ENCODE measurements around the gene LRRC31.

Gene LRRC31

DNA sequence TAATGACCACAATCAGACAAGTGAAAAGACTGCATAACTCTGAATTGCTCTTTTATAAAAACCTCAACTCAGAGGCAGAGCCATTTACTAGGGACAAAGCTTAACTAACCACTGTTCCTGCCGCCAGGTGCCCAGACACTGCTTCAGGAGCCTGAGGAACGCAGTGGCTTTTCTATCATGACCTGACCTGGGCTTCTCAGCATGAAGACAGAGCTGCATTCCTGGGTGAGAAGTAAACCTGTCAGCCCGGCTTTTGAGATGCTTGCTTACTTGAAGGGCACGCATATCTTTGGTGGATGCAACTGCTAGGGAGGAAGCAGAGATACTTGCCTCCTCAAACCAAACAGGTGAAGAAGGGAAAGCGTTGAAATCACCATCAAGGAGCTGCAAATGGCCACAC is 7.9 kb downstream of the LRRC31 start:
- no peak for DNase-seq

DNA sequence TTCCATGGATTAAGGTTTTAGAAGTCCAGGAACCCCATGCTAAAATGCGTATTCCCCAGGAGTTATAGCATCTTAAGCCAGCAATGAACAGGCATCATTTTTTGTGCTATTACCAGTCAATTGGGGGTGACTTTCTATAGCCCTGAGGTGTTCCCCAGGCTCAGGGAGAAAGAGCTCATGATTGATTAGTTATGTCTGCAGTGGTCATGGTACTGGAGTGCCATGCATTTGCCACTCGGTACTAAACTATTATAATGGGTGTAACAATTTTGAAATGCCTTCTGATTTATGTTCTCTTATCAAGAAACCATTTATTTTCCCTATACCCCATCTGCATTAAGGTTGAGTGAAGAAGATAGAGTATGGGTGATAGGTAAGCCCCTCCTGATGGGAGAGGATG is 11.9 kb downstream of the LRRC31 start:
- no peak for DNase-seq

DNA sequence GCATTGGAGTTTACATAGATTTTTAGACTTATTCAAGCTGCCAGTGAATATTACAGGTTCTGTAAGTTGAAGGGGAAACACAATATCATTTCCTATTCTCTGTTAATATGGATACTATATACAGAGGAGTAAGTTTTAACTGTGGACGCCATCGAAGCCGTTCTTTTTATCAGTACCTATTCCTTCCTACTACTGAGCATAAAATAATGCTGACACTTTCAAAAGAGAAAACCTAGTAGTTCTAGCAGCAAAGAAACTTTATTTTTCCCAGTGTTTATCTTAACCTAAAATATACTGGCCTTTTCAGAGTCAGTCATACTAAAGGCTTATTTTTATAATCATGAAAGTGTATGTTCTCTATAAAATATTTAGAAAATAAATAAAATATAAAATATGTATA is 14.2 kb downstream of the LRRC31 start:
- DNase-seq = no peak

DNA sequence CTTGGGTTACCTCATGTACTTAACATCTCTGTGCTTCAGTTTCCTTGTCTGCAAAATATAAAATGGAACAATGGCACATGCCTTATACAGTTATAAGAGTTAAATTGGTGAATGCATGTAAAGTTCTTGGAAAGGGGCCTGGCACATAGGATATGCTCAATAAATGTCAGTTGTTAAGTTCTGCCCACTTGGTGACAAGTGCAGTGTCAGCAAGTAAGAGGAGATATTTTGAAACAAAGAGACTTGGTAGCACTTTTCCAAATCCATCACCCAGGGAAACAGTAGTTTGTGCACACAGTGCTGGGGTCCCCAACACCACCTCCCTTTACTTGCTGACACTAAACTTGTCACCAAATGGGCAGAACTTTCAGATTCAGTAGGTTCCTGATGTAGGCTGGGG is 19.1 kb downstream of the LRRC31 start:
- DNase-seq = no peak

DNA sequence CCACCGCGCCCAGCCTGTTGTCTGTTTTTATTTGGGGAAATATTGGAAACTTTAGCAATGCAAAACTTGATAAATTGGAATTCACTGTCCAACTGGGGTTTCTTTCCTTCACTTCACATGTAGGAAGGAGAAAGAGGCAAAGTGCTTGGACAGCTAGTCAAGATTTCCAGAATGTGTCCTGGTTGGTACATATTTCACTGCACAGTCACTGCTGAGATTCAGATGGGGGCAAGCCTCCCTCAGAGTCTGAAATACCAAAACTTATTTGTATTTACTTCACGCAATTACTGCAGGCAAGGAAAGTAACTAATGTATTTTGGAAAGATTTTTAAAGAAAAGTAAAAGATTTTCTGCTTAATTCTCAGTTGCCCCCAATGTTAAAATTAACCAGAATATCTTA is 21.0 kb downstream of the LRRC31 start:
- DNase-seq = no peak

DNA sequence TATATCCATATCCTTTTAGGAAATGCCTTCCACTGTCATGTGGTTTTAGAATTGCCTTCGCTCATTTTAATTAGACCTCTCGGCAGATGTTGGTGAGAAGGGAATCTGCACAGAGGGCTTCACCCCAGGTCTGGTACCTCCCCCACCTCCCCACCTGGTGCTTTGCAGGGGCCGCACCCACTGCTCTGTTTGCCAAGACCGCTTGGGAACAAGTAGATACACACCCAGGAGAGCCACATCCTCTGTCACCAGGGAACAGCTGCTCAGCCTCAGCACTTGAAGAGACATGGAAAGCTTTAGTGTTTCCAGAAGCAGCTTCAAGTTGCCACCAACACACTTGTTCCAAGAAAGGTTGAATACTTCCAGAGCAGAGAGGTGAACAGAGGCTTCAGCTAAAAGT is 21.8 kb downstream of the LRRC31 start:
- DNase-seq = no peak

DNA sequence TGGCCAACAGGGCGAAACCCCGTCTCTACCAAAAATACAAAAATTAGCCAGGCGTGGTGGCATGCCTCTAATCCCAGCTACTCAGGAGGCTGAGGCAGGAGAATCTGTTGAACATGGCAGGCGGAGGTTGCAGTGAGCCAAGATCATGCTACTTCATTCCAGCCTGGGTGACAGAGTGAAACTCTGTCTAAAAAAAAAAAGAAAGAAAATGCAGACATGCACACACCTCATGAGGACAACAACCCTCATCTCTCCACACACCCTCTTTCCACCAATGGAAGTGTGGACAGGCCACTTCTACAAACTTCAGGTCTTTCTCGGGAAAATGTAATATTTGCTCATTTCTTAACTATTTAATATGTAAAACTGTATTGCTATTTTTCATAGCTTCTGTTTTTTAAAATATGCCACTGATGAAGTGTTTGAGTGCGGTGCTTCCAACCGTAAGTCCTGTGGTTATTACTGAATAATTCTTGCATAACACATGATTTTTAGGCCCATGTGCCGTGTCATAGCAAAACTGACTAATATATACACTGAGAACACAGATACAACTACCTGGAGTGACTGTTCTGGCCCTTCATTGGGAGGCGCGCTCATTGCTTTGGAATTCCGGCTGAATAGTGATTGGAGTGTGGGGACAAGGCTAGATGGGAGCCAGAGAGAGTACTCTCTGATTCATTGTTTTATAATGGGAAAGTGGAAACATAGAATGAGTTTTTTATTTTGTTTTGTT is 23.1 kb downstream of the LRRC31 start:
- no peak for DNase-seq

DNA sequence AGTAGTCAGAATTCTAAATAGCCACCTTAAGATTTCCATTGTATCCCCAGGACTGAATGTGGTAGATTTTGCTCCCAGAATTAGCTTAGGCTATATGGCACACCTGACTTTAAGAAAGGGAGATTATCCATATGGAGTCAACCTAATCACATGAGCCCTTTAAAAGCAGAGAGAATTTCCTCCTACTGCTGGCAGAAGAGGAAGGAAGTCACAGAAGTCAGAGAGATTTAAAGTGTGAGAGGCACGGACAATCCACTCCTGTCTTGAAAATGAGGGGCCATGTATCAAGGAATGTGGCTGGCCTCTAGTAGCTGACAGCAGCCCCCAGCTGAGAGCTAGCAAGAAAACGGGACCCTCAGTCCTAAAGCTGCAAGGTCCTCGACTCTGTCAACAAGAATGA is 26.8 kb downstream of the LRRC31 start:
- no peak for DNase-seq

DNA sequence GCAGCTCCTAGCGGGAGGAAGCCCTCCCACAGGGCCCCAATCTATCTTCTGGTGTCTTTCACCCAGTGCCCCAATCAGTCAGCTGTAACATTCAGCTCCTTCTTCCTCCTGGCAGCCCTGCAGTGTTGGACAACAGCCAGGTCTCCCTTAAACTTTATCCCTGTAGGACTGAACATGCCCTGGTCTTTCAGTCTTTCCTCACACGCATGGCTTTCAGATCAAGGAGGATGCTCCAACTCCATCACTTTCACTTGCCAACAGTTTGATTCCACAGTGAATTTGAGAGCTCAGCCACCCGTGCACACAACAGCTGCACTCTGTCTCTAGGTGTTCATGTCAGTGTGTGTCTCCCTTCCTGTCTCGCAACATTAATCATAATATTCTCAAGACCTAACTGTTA is 28.6 kb downstream of the LRRC31 start:
- no peak for DNase-seq

DNA sequence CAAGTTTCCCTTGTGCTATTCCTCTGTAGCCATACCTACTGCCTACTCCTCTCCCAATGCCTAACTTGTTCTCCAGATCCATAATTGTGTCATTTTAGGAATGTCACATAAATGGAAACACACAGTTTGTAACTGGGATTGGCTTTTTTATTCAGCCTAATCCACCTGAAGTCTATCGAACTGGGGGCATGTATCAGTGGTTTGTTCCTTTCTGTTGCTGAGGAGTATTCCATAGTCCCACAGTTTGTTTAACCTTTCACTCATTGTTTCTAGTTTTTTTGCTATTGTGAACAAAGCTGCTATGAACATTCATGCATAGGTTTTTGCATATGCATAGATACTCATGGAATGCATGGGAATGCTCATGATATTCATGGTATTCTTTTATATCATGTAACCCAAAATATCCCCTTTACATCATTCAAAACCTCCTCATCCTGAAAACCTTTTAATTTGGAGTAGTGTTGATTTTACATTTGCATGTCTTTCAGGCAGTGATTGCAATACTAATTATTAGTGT is 31.2 kb downstream of the LRRC31 start:
- no peak for DNase-seq

DNA sequence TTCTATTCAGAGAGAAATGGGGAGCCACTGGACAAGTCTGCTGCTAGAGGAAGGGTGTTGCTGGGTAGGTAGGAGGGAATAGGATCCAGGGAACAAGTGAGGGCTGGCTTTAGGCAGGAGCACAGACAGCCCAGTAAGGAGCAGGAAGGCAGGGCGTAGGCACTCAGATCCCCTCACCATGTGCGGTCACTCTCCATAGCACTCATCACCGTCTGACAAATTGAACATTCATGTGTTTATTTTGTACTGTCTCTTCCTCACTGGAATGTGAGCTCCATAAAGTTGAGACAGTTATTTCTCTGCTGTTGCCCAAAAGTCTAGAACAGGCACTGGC is 32.8 kb downstream of the LRRC31 start:
- DNase-seq = no peak

DNA sequence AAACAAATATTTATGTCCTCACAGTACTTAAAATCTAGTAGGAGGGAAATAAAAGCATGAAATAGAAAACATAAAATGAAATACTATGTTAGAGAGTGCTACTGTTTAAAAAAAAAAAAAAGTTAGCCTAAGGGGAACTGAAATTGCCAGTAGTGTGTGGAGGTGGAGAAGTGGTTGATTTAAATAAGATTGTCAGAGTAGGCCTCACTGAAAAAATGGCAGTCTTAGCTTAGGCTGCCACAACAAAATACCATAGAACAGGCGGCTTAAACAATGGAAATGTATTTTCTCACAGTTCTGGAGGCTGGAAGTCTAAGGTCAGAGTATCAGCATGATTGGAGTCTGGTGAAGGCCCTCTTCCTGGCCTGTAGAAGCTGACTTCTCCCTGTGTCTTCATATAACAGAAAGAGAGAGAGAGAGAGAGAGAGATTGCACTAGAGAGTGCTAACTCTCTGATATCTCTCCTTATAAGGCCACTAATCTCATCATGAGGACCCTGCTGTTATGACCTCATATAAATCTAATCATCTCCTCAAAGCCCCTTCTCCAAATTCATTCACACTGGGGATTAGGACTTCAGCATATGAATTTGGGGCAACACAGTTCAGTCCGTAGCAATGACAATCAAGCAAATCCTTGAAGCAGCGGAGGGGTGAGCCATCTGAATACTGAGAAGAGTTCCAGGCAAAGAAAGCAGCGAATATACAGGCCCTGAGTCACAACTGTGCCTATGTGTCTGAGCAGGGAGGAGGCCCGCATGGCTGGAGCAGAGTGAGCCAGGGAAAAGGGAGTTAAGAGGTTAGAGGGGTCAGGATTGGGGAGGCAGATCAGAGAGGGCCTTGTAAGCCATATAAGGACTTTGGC is 33.4 kb downstream of the LRRC31 start:
- no peak for DNase-seq

DNA sequence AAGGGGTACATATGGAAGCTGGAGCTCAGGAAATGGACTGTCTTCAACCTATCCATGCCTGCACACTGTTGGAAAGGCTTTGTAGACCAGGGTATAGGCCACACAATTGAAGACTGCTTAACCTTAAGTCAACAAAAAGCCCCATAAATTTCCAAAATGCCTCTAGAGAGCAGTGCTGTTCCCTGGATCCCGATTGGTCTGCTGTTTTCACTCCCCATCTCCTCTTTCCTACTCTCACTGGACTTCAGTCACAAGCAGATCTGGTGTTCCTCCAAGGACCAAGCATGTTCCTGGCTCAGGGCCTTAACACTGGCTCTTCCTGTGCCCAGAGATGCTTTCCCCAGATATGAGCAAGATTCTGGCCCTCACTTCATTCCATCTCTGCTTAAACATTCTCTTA is 34.2 kb downstream of the LRRC31 start:
- DNase-seq = no peak

DNA sequence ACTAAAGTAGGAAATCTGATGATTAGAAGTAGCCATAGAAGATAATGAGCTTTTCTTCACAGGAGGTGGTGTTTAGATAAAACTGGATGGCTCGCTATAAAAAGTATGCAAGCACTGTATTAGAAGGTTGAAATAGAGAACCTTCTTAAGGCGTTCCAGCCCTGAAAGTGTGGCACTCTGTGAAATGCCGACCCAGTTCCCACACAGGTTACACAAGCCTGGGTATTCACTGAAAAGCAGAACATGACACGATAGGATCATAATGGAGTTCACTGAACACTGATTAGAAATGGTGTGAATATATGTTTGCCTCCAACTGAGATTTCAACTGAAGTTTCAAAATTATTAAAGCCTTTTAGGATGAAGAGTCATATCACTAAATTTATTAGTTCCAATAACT is 42.0 kb downstream of the LRRC31 start:
- no peak for DNase-seq

DNA sequence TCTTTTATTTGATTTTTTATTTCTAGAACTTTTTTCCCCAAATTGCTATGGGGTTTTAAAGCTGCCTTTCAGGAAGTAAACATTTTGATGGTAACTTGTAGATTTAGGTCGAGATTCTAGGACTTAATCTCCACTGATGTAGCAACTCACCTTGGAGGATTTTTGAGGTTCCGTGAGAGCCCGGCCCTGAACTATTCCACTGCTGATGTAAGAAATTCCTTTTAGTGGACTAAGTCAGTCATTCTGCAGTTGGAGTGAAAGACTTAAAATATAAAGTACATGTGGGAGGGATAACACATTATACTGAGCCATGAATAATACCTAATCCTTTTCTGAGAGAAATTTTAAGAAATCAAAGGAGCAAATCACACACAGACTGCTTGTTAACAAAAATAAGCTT is 44.4 kb downstream of the LRRC31 start:
- DNase-seq = no peak

DNA sequence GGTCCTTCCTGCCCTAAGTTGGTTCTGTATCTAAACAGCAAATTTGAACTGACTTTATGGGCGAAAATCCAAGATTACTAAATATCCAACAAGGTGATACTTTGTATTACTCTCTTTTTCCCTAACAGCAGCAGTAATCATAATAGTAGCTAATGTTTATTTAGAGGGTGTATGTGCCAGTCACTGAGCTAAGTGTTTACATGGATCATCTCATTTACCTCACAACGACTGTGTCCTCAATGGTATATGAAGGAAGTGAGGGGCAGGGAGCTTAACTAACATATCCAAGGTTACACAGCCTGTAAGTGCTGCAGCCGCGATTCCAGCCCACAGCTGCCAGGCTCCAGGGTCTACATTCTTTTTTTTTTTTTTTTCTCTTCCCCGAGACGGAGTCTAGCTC is 46.8 kb downstream of the LRRC31 start:
- DNase-seq = no peak

DNA sequence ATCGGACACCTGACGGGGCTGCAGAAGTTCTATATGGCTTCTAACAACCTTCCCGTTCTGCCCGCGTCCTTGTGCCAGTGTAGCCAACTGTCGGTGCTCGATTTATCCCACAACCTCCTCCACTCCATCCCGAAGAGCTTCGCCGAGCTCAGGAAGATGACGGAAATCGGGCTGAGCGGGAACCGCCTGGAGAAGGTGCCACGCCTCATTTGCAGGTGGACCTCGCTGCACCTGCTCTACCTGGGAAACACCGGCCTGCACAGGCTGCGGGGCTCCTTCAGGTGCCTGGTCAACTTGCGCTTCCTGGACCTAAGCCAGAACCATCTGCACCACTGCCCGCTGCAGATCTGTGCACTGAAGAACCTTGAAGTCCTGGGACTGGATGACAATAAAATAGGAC is 47.2 kb downstream of the LRRC31 start:
- DNase-seq = no peak

DNA sequence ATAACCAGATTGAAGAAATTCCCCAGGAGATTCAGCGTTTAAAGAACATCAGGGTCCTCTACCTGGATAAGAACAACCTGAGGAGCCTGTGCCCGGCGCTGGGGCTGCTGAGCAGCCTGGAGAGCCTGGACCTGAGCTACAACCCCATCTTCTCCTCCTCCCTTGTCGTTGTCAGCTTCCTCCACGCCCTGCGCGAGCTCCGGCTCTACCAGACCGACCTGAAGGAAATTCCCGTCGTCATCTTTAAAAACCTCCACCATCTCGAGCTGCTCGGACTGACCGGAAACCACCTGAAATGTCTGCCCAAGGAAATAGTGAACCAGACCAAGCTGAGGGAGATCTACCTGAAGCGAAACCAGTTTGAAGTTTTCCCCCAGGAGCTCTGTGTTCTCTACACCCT is 47.6 kb downstream of the LRRC31 start:
- no peak for DNase-seq

DNA sequence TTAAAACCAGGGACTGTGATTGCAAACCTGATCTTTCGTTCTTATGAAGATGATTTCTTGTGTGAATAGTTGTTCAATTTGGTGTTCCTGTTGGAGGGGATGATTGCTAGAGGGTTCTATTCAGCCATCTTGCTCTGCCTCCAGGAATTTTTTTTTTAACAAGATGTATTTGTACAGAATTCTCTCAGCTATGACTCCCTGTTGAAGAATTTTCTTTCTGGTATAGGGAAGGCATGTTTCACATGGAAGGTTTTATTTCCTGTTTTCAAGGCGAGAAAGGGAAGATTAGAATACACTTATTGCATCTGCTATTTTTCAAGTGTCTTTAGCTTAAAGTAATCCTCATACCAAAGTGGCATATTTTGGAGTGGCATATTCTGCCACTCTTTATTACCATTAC is 51.4 kb downstream of the LRRC31 start:
- no peak for DNase-seq

DNA sequence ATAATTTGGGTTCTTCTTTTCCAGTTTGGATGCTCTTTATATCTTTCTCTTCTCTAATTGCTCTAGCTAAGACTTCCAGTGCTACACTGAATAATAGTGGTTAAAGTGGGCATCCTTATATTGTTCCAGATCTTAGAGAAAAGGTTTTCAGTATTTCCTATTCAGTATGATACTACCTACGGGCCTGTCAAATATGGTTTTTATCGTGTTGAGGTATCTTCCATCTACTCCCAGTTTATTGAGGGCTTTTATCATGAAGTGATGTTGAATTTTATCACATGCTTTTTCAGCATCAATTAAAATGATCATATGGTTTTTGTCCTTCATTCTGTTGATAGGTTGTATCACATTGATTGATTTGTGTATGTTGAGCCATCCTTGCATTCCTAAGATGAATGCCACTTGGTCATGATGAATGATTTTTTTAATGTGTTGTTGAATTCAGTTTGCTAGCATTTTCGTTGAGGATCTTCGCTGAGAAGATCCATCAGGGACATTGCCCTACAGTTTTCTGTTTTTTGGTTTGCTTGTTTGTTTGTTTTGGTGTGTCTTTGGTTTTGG is 54.1 kb downstream of the LRRC31 start:
- DNase-seq = no peak

DNA sequence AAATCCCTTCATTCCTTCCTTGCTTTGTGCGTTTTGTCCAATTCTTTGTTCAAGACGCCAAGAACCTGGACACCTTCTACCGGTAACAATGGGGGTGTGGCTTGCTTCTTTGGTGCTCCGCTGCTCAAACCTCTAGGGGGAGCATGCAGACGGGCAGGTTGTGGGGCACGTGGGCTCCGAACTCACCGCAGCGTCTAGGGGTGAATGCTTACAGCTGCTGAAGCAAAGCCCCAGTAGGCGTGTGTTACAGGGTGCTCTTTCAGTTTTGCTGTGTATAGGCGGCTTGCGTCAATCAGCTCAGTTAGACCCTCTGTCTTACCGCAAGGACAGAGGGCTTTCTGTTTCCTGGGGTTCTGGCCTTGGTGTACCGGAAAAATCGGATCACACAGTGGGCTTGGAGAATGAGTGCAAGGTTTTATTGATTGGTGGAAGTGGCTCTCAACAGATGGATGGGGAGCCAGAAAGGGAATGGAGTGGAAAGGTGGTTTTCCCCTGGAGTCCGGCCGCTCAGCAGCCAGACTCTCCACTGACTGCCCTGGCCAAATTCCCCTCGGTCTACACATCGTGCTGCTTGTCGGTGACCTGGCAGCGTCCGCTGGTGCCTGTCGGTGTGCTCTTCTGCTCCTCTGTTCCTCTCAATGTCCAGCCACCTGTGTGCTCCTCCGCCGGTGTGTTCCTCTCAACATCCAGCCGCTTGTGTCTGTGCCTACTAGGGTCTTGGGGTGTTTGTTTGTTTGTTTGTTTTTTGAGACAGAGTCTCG is 55.8 kb downstream of the LRRC31 start:
- DNase-seq = peak; percentile 79

DNA sequence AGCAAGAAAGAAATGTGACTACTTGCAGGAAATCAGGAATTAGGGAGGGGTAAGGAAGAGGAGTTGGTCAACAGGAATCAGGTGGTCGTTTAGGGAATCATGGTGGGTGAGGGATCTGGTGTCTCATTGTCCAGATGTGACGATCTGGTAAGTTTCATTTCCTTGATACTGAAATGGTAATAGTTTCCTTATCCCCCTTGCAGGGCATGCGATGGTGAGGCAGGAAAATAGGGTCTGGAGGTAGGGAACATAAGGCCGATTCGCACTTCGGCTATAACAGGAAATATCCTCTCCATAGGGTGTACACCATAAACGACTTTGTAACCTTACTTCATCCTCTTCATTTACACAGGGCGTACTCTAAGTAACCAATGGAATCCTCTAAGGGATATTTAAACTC is 56.5 kb downstream of the LRRC31 start:
- no peak for DNase-seq

All from activated naive CD4-positive, alpha-beta T cell treated with Interleukin-2 at 50 U/mL for 16 hours (primary cell).